Naive thymus-derived CD4-positive, alpha-beta T cell (primary cell): ENCODE data around the gene MYO19. TPM values are rescaled to one million over a fixed set of nuclear protein-coding genes. Genes with fewer than 3 reads are reported as not detected.

Source experiments
- ATAC-seq: fragments of 150-1000 bp; cut with Tn5 transposase; 2 replicates; pipeline ENCODE4 v1.10.0; 2021; ENCODE audit warnings: mild to moderate bottlenecking, moderate library complexity
- CTCF ChIA-PET: fragments of 350-600 bp; sonication (Branson Sonifier 250); formaldehyde crosslinking; loops from one replicate; lab custom pipeline; 2021; ENCODE audit warnings: antibody characterized with exemption; lab: Charles Lee
- POLR2A ChIA-PET: fragments of 350-600 bp; sonication (Branson Sonifier 250); formaldehyde crosslinking; loops from one replicate; lab custom pipeline; 2021; ENCODE audit warnings: antibody characterized with exemption, inconsistent platforms; lab: Charles Lee
- DNase-seq, 9 donors: peaks; one replicate each; pipeline versions ENCODE4 v3.0.0 to v3.0.0-alpha.2; 2020 to 2022; ENCODE audit warnings: mixed read lengths in 1 of 9
- H3K27ac ChIP-seq: one replicate; pipeline ENCODE4 v1.7.0; 2013; ENCODE audit warnings: mild to moderate bottlenecking, low read depth, low read length, moderate library complexity
- H3K27me3 ChIP-seq, 2 donors: one replicate each; pipeline ENCODE4 v1.7.0; 2013; ENCODE audit warnings: low read length in 2 of 2, mild to moderate bottlenecking in 2 of 2, moderate library complexity in 2 of 2; ENCODE audit not compliant: control insufficient read depth in 2 of 2, insufficient read depth in 2 of 2
- H3K36me3 ChIP-seq, 3 experiments: 1 replicate in 2 of 3; 2 replicates in 1 of 3; pipeline ENCODE4 v1.7.0; 2013; ENCODE audit warnings: low read length in 3 of 3, mild to moderate bottlenecking in 3 of 3, moderate library complexity in 1 of 3; ENCODE audit not compliant: insufficient read depth in 3 of 3, control insufficient read depth in 2 of 3
- H3K4me1 ChIP-seq, 2 donors: one replicate each; pipeline ENCODE4 v1.7.0; 2013; ENCODE audit warnings: low read length in 2 of 2, mild to moderate bottlenecking in 2 of 2, moderate library complexity in 1 of 2; ENCODE audit not compliant: control insufficient read depth in 2 of 2, insufficient read depth in 2 of 2
- H3K4me3 ChIP-seq: 2 replicates; pipeline ENCODE4 v1.7.0; 2013; ENCODE audit warnings: mild to moderate bottlenecking, low read length
- H3K9me3 ChIP-seq, 3 experiments: 1 replicate in 2 of 3; 2 replicates in 1 of 3; pipeline ENCODE4 v1.7.0; 2013; ENCODE audit warnings: low read length in 3 of 3; ENCODE audit not compliant: control insufficient read depth in 2 of 3
- H3K27ac Mint-ChIP-seq, 9 donors: one replicate each; pipeline ENCODE4 v1.8.0; 2020 to 2022; ENCODE audit warnings: mixed read lengths in 9 of 9, mild to moderate bottlenecking in 8 of 9, moderate library complexity in 5 of 9, inconsistent platforms in 2 of 9
- H3K27me3 Mint-ChIP-seq, 5 donors: one replicate each; pipeline ENCODE4 v1.8.0; 2021 to 2022; ENCODE audit warnings: mixed read lengths in 5 of 5, mild to moderate bottlenecking in 1 of 5
- H3K36me3 Mint-ChIP-seq, 5 donors: one replicate each; pipeline ENCODE4 v1.8.0; 2020 to 2022; ENCODE audit warnings: mixed read lengths in 5 of 5, mild to moderate bottlenecking in 3 of 5, inconsistent platforms in 1 of 5
- H3K4me1 Mint-ChIP-seq, 7 donors: one replicate each; pipeline ENCODE4 v1.8.0; 2020 to 2022; ENCODE audit warnings: mixed read lengths in 7 of 7, mild to moderate bottlenecking in 3 of 7, inconsistent platforms in 1 of 7
- H3K4me3 Mint-ChIP-seq, 10 donors: one replicate each; pipeline ENCODE4 v1.8.0; 2020 to 2022; ENCODE audit warnings: mild to moderate bottlenecking in 10 of 10, mixed read lengths in 10 of 10, moderate library complexity in 6 of 10, inconsistent platforms in 2 of 10
- H3K9me3 Mint-ChIP-seq, 11 donors: one replicate each; pipeline ENCODE4 v1.8.0; 2020 to 2022; ENCODE audit warnings: mixed read lengths in 11 of 11, mild to moderate bottlenecking in 4 of 11, inconsistent platforms in 1 of 11, moderate library complexity in 1 of 11
- intact Hi-C, 2 donors: fragments of 100-400 bp; cut with micrococcal nuclease; formaldehyde crosslinking; loops; one replicate each; pipeline ENCODE4 v1.15.1; 2023
- polyA plus RNA-seq, 2 donors: library from polyadenylated mRNA; unstranded; fragments of 300-500 nt; fragmentation: Illumina TruSeq; gene quantifications; one replicate each; pipeline ENCODE4 v1.2.3, GENCODE V29; 2021
- total RNA-seq, 6 experiments: library from RNA in 5 of 6; stranded (reverse) in 5 of 6; gene quantifications; 1 replicate in 5 of 6; 2 replicates in 1 of 6; pipeline ENCODE4 v1.2.3 and lab custom pipeline; 2021 to 2026

The MYO19 gene
- total and polyA plus RNA-seq, 7 experiments from 2014 or later: 4.9 to 114 (median 67.9) TPM

- Histone ChIP-seq H3K9me3 (no peaks in the 10 kb centered on the region), H3K27ac (no peak overlapping the region), H3K4me3 (no peak overlapping the region), H3K27me3 (no peaks in the 10 kb centered on the region), H3K4me1 (no peaks in the 10 kb centered on the region), H3K36me3 (peaks cover 0 to 41% (median 0%) of the 10 kb centered on the region in 3 experiments)
- ChIA-PET CTCF (no interaction called here), POLR2A (no interaction called here)
- Mint-ChIP-seq H3K27me3 (no peaks in the 10 kb centered on the region), H3K9me3 (no peaks in the 10 kb centered on the region), H3K27ac (peak overlapping the region in 1 of 9 donors; percentile 65), H3K4me3 (no peak overlapping the region), H3K4me1 (peaks cover 0 to 29% (median 4%) of the 10 kb centered on the region in 7 donors), H3K36me3 (peaks cover 13 to 39% (median 22%) of the 10 kb centered on the region in 5 donors)
- intact Hi-C loops: no loop called here
- no peak for DNase-seq
- no peak for ATAC-seq
These were observed 6.9 kb downstream of the MYO19 start for GRCh38 chr17:36527621-36528250.

GRCh38 chr17:36525888-36526287, 8.8 kb downstream of the MYO19 start:
- no peak overlapping the region for H3K4me3 ChIP-seq
- peaks cover 13 to 35% (median 19%) of the 10 kb centered on the region in 5 donors for H3K36me3 Mint-ChIP-seq
- peaks cover 0 to 17% (median 4%) of the 10 kb centered on the region in 7 donors for H3K4me1 Mint-ChIP-seq
- no peak overlapping the region for H3K27ac ChIP-seq
- H3K27ac Mint-ChIP-seq: no peak overlapping the region
- DNase-seq: no peak
- no peaks in the 10 kb centered on the region for H3K27me3 ChIP-seq
- H3K4me1 ChIP-seq: no peaks in the 10 kb centered on the region
- no peak overlapping the region for H3K4me3 Mint-ChIP-seq
- no peaks in the 10 kb centered on the region for H3K9me3 Mint-ChIP-seq
- H3K36me3 ChIP-seq: peaks cover 0 to 36% (median 0%) of the 10 kb centered on the region in 3 experiments
- no peak for ATAC-seq
- ChIA-PET CTCF (interaction anchor here (0.5 kb wide), 1 partner anchor 217 kb away, joined by 4 read pairs; no protein-coding TSS in a partner anchor), POLR2A (no interaction called here)
- H3K9me3 ChIP-seq: no peaks in the 10 kb centered on the region
- no peaks in the 10 kb centered on the region for H3K27me3 Mint-ChIP-seq
- intact Hi-C loops: no loop called here

- Histone ChIP-seq H3K27me3 (no peaks in the 10 kb centered on the region), H3K4me1 (no peaks in the 10 kb centered on the region), H3K27ac (no peak overlapping the region), H3K9me3 (no peaks in the 10 kb centered on the region), H3K4me3 (no peak overlapping the region), H3K36me3 (peaks cover 0 to 36% (median 0%) of the 10 kb centered on the region in 3 experiments)
- Mint-ChIP-seq H3K4me3 (no peak overlapping the region), H3K27me3 (no peaks in the 10 kb centered on the region), H3K9me3 (no peaks in the 10 kb centered on the region), H3K27ac (peak overlapping the region in 1 of 9 donors; percentile 55), H3K4me1 (peaks cover 0 to 17% (median 4%) of the 10 kb centered on the region in 7 donors), H3K36me3 (peaks cover 13 to 43% (median 25%) of the 10 kb centered on the region in 5 donors)
- intact Hi-C loops: no loop called here
- no peak for ATAC-seq
- ChIA-PET POLR2A (no interaction called here), CTCF (interaction anchor here (0.8 kb wide), 1 partner anchor 10 kb away, joined by 4 read pairs; the partner anchor contains the start of genes MYO19 and PIGW)
- no peak for DNase-seq
These were observed 9.6 kb downstream of the MYO19 start for GRCh38 chr17:36525113-36525512.

GRCh38 chr17:36524428-36524876, 10.2 kb downstream of the MYO19 start:
- Histone ChIP-seq H3K27ac (no peak overlapping the region), H3K4me3 (no peak overlapping the region), H3K27me3 (no peaks in the 10 kb centered on the region), H3K9me3 (no peaks in the 10 kb centered on the region), H3K4me1 (no peaks in the 10 kb centered on the region), H3K36me3 (peaks cover 0 to 36% (median 0%) of the 10 kb centered on the region in 3 experiments)
- Mint-ChIP-seq H3K4me1 (peaks cover 0 to 17% (median 4%) of the 10 kb centered on the region in 7 donors), H3K27ac (peak overlapping the region in 2 of 9 donors; percentile 2 to 69), H3K4me3 (no peak overlapping the region), H3K9me3 (no peaks in the 10 kb centered on the region), H3K27me3 (no peaks in the 10 kb centered on the region), H3K36me3 (peaks cover 13 to 48% (median 27%) of the 10 kb centered on the region in 5 donors)
- intact Hi-C loops: no loop called here
- DNase-seq (no peak), ATAC-seq (no peak)
- ChIA-PET POLR2A (interaction anchor here (0.6 to 1.3 kb wide), 2 partner anchors 9 to 39 kb away, joined by 3 to 5 read pairs; no protein-coding TSS in a partner anchor), CTCF (interaction anchor here (0.8 to 0.9 kb wide), 2 partner anchors 10 to 17 kb away, joined by 4 read pairs; partner anchors contain the start of genes MYO19 and PIGW)

- intact Hi-C loops: no loop called here
- H3K9me3 Mint-ChIP-seq: no peaks in the 10 kb centered on the region
- peaks cover 0 to 13% (median 4%) of the 10 kb centered on the region in 7 donors for H3K4me1 Mint-ChIP-seq
- Histone ChIP-seq H3K27ac (no peak overlapping the region), H3K27me3 (no peaks in the 10 kb centered on the region), H3K4me3 (no peak overlapping the region), H3K36me3 (peaks cover 0 to 36% (median 0%) of the 10 kb centered on the region in 3 experiments), H3K4me1 (no peaks in the 10 kb centered on the region), H3K9me3 (no peaks in the 10 kb centered on the region)
- CTCF ChIA-PET: interaction anchor here (0.7 kb wide), 1 partner anchor 14 kb away, joined by 8 read pairs; no protein-coding TSS in a partner anchor
- no peak overlapping the region for H3K4me3 Mint-ChIP-seq
- ATAC-seq (no peak), DNase-seq (no peak)
- no peak overlapping the region for H3K27ac Mint-ChIP-seq
- POLR2A ChIA-PET: interaction anchor here (0.6 kb wide), 1 partner anchor 798 kb away, joined by 3 read pairs; no protein-coding TSS in a partner anchor
- no peaks in the 10 kb centered on the region for H3K27me3 Mint-ChIP-seq
- H3K36me3 Mint-ChIP-seq: peaks cover 13 to 48% (median 26%) of the 10 kb centered on the region in 5 donors
These were observed 11.6 kb downstream of the MYO19 start for GRCh38 chr17:36523113-36523512.

GRCh38 chr17:36515837-36516236, 18.8 kb downstream of the MYO19 start:
- H3K9me3 ChIP-seq: no peaks in the 10 kb centered on the region
- Mint-ChIP-seq H3K27me3 (no peaks in the 10 kb centered on the region), H3K4me3 (no peak overlapping the region), H3K36me3 (peaks cover 0 to 36% (median 10%) of the 10 kb centered on the region in 5 donors), H3K27ac (peak overlapping the region in 2 of 9 donors; percentile 25 to 38), H3K4me1 (no peaks in the 10 kb centered on the region), H3K9me3 (no peaks in the 10 kb centered on the region)
- no peak for ATAC-seq
- no peak overlapping the region for H3K27ac ChIP-seq
- intact Hi-C loops: no loop called here
- CTCF ChIA-PET: no interaction called here
- no peaks in the 10 kb centered on the region for H3K4me1 ChIP-seq
- no peak overlapping the region for H3K4me3 ChIP-seq
- DNase-seq: no peak
- POLR2A ChIA-PET: no interaction called here
- peaks cover 0 to 5% (median 0%) of the 10 kb centered on the region in 3 experiments for H3K36me3 ChIP-seq
- H3K27me3 ChIP-seq: no peaks in the 10 kb centered on the region
